GM23338 (cell line): Measurements from ENCODE around the gene PPP1R2.

Experiments used
- CTCF ChIP-seq, 2 experiments: fragments of 200-600 bp in 1 of 2; sonication (generic) in 1 of 2; conservative IDR thresholded peaks; 2 replicates each; pipeline versions ENCODE4 v1.5.1 to v1.6.1; 2016 to 2017; ENCODE audit warnings: antibody characterized with exemption in 2 of 2, low read depth in 2 of 2, mild to moderate bottlenecking in 2 of 2, moderate library complexity in 1 of 2
- EZH2phosphoT487 ChIP-seq: fragments of 200-600 bp; sonication (generic); IDR thresholded peaks from one replicate; pipeline ENCODE4 v1.8.1; 2018; ENCODE audit warnings: antibody characterized with exemption; ENCODE audit not compliant: unreplicated experiment
- REST ChIP-seq: IDR thresholded peaks from one replicate; pipeline ENCODE4 v1.6.1; 2018; ENCODE audit warnings: antibody characterized with exemption; ENCODE audit not compliant: unreplicated experiment
- ZNF331 ChIP-seq: fragments of 250-450 bp; sonication (Bioruptor Pico); IDR thresholded peaks from 2 replicates; pipeline ENCODE4 v1.5.0; 2020; ENCODE audit warnings: low read depth, mild to moderate bottlenecking, moderate library complexity

GRCh38 chr3:195542698-195543499 is at the start of gene PPP1R2:
- TF ChIP-seq EZH2phosphoT487 = no peak
- no peak for TF ChIP-seq CTCF (conservative IDR thresholded peaks at IDR 0.05; ENCODE audit: low read depth in 2 of 2)
- no peak for TF ChIP-seq ZNF331
- no peak for TF ChIP-seq REST
